Tibial artery (tissue), 4 donors: Measurements from ENCODE around the gene DDX31.

Experiments used
- DNase-seq, 2 donors: peaks; one replicate each; pipeline ENCODE4 v3.0.0-alpha.2; 2019
- H3K27ac ChIP-seq, 2 donors: fragments of 200-600 bp; sonication (generic) in 1 of 2; 1 replicate in 1 of 2; 2 replicates in 1 of 2; pipeline ENCODE4 v1.5.1; 2018 to 2019; ENCODE audit warnings: mild to moderate bottlenecking in 1 of 2
- H3K27me3 ChIP-seq, 2 donors: fragments of 200-600 bp; sonication (generic) in 1 of 2; one replicate each; pipeline versions ENCODE4 v1.5.1 to v1.6.0; 2016 to 2019
- H3K36me3 ChIP-seq, 3 donors: fragments of 200-600 bp; sonication (generic) in 2 of 3; one replicate each; pipeline ENCODE4 v1.5.1; 2016 to 2019; ENCODE audit warnings: mild to moderate bottlenecking in 2 of 3
- H3K4me1 ChIP-seq, 4 donors: fragments of 200-600 bp; sonication (generic) in 2 of 4; 1 replicate in 3 of 4; 2 replicates in 1 of 4; pipeline ENCODE4 v1.5.1; 2016 to 2019
- H3K4me3 ChIP-seq, 2 donors: fragments of 200-600 bp; sonication (generic) in 1 of 2; 1 replicate in 1 of 2; 2 replicates in 1 of 2; pipeline ENCODE4 v1.5.1; 2018 to 2019; ENCODE audit warnings: mild to moderate bottlenecking in 2 of 2
- H3K9me3 ChIP-seq, 3 donors: fragments of 200-600 bp; sonication (generic) in 1 of 3; one replicate each; pipeline ENCODE4 v1.5.1; 2016 to 2019
- intact Hi-C: fragments of 100-400 bp; cut with DNase I; formaldehyde crosslinking; loops from one replicate; pipeline ENCODE4 v1.15.0; 2023; ENCODE audit warnings: low total_unique reads
- TF ChIP-seq, protein P1 (sequence below), 2 experiments: fragments of 200-600 bp in 1 of 2; fragments of 450-650 bp in 1 of 2; IDR thresholded peaks; one replicate each; pipeline ENCODE4 v1.5.1; 2017 to 2019; ENCODE audit warnings: antibody characterized with exemption in 2 of 2, mild to moderate bottlenecking in 1 of 2, moderate library complexity in 1 of 2

The DDX31 gene

DNA sequence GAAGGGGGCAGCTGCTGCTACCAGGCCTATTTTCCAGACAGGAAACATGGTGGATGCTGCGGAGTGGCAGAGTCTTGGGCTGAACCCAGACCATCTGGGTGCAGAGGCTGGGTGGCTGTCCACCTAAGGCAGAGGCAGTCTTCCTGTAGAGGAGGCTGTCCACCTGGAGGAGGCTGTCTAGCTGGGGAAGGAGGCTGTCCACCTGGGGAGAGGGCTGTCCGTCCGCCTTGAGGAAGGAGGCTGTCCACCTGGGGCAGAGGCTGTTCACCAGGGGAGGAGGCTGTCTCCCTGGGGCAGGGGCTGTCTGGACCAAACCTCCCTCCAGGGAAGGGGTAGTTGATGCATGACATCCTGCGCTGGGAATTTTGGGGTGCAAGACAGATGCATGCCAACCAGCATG is 126.5 kb downstream of the DDX31 start:
- H3K9me3 ChIP-seq: no peaks in the 10 kb centered on the region
- no peak overlapping the region for H3K4me3 ChIP-seq
- peaks cover 0 to 5% (median 2%) of the 10 kb centered on the region in 4 donors for H3K4me1 ChIP-seq
- no peaks in the 10 kb centered on the region for H3K36me3 ChIP-seq
- TF ChIP-seq, protein P1, sequence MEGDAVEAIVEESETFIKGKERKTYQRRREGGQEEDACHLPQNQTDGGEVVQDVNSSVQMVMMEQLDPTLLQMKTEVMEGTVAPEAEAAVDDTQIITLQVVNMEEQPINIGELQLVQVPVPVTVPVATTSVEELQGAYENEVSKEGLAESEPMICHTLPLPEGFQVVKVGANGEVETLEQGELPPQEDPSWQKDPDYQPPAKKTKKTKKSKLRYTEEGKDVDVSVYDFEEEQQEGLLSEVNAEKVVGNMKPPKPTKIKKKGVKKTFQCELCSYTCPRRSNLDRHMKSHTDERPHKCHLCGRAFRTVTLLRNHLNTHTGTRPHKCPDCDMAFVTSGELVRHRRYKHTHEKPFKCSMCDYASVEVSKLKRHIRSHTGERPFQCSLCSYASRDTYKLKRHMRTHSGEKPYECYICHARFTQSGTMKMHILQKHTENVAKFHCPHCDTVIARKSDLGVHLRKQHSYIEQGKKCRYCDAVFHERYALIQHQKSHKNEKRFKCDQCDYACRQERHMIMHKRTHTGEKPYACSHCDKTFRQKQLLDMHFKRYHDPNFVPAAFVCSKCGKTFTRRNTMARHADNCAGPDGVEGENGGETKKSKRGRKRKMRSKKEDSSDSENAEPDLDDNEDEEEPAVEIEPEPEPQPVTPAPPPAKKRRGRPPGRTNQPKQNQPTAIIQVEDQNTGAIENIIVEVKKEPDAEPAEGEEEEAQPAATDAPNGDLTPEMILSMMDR (IDR thresholded peaks at IDR 0.05): no peak
- intact Hi-C loops: no loop called here
- no peak overlapping the region for H3K27ac ChIP-seq
- no peak for DNase-seq
- peaks cover 0 to 43% of the 10 kb centered on the region in 2 donors for H3K27me3 ChIP-seq
